PC-9 (cell line): ENCODE data around the gene METTL22.

Experiments
- CTCF ChIP-seq: fragments of 200-600 bp; sonication (generic); conservative IDR thresholded peaks from 2 replicates; pipeline ENCODE4 v1.6.1; 2017; ENCODE audit warnings: mixed run types, antibody characterized with exemption, mild to moderate bottlenecking, moderate library complexity
- EZH2 ChIP-seq: fragments of 200-600 bp; sonication (generic); IDR thresholded peaks from 2 replicates; pipeline ENCODE4 v1.8.0; 2017; ENCODE audit warnings: antibody characterized with exemption, low read depth

GRCh38 chr16:8621222-8621571, 301 bp upstream of the METTL22 start:
- no peak for TF ChIP-seq CTCF
- no peak for TF ChIP-seq EZH2
